ENCODE data around the gene WIPF2. TPM values are rescaled to one million over a fixed set of nuclear protein-coding genes. Genes with fewer than 3 reads are reported as not detected.

WIPF2 gene
- total RNA-seq, 1 donor from 2014 or later = 38.3 TPM

GRCh38 chr17:40316571-40317344 lies 97.7 kb downstream of the WIPF2 start:
- intact Hi-C loops (cut with DNase I) = no loop called here
- DNase-seq (peak; percentile 85), ATAC-seq (peak; percentile 19)
- Histone ChIP-seq H3K27ac (peak overlapping the region; percentile 98), H3K4me3 (peak overlapping the region; percentile 100), H3K27me3 (no peaks in the 10 kb centered on the region), H3K9me3 (no peaks in the 10 kb centered on the region), H3K4me1 (peaks cover 74% of the 10 kb centered on the region), H3K36me3 (no peaks in the 10 kb centered on the region)
- TF ChIP-seq CTCF (IDR thresholded peaks at IDR 0.05) = no peak

GRCh38 chr17:40317345-40317873 lies 98.3 kb downstream of the WIPF2 start:
- TF ChIP-seq CTCF (IDR thresholded peaks at IDR 0.05) = peak; percentile 52
- H3K4me1 ChIP-seq = peaks cover 74% of the 10 kb centered on the region
- peak; percentile 74 for DNase-seq

GRCh38 chr17:40317880-40318829 lies 99.1 kb downstream of the WIPF2 start:
- ATAC-seq = peak; percentile 89
- peak overlapping the region; percentile 98 for H3K27ac ChIP-seq
- H3K4me3 ChIP-seq = peak overlapping the region; percentile 100
- H3K27me3 ChIP-seq = no peaks in the 10 kb centered on the region
- H3K9me3 ChIP-seq = no peaks in the 10 kb centered on the region
- peak; percentile 98 for DNase-seq
- peaks cover 74% of the 10 kb centered on the region for H3K4me1 ChIP-seq
- intact Hi-C loops (cut with DNase I) = no loop called here
- TF ChIP-seq CTCF (IDR thresholded peaks at IDR 0.05) = no peak
- H3K36me3 ChIP-seq = no peaks in the 10 kb centered on the region

More at GRCh38 chr17:40317345-40317873, 98.3 kb downstream of the WIPF2 start:
- no peaks in the 10 kb centered on the region for H3K27me3 ChIP-seq
- H3K27ac ChIP-seq = peak overlapping the region; percentile 98
- H3K9me3 ChIP-seq = no peaks in the 10 kb centered on the region
- peak overlapping the region; percentile 100 for H3K4me3 ChIP-seq
- ATAC-seq = peak; percentile 8
- intact Hi-C loops (cut with DNase I) = no loop called here
- H3K36me3 ChIP-seq = no peaks in the 10 kb centered on the region

GRCh38 chr17:40318830-40319391 lies 99.8 kb downstream of the WIPF2 start:
- Histone ChIP-seq H3K27ac (peak overlapping the region; percentile 98), H3K27me3 (no peaks in the 10 kb centered on the region), H3K4me3 (peak overlapping the region; percentile 100), H3K4me1 (peaks cover 73% of the 10 kb centered on the region), H3K9me3 (no peaks in the 10 kb centered on the region), H3K36me3 (no peaks in the 10 kb centered on the region)
- intact Hi-C loops (cut with DNase I) = no loop called here
- peak; percentile 69 for DNase-seq
- TF ChIP-seq CTCF (IDR thresholded peaks at IDR 0.05) = no peak
- ATAC-seq = no peak
